HepG2 (cell line): ENCODE measurements around the gene PRKCD. TPM values are rescaled to one million over a fixed set of nuclear protein-coding genes. Genes with fewer than 3 reads are reported as not detected.

ENCODE experiments used
- BHLHE40 ChIP-seq: IDR thresholded peaks from 2 replicates; pipeline ENCODE4 v1.6.1; 2011; ENCODE audit warnings: low read length, improper control_type of control experiment
- CAMTA2 ChIP-seq: sonication (generic); formaldehyde crosslinking; IDR thresholded peaks from 2 replicates; pipeline ENCODE4 v1.4.0; 2020; ENCODE audit warnings: mild to moderate bottlenecking, missing genetic modification reagents, borderline replicate concordance
- CHD2 ChIP-seq: IDR thresholded peaks from 2 replicates; pipeline ENCODE4 v1.6.1; 2011; ENCODE audit warnings: low read depth, low read length, improper control_type of control experiment
- E2F1 ChIP-seq: sonication (generic); formaldehyde crosslinking; IDR thresholded peaks from 2 replicates; pipeline ENCODE4 v1.5.0; 2020; ENCODE audit warnings: missing genetic modification reagents
- FOXO4 ChIP-seq: sonication (generic); formaldehyde crosslinking; conservative IDR thresholded peaks from 2 replicates; pipeline ENCODE4 v1.8.1; 2023; ENCODE audit warnings: missing genetic modification reagents
- GFI1 ChIP-seq: sonication (generic); formaldehyde crosslinking; IDR thresholded peaks from 2 replicates; pipeline ENCODE4 v1.5.0; 2020; ENCODE audit warnings: missing genetic modification reagents, mild to moderate bottlenecking, borderline replicate concordance
- HES4 ChIP-seq: sonication (generic); formaldehyde crosslinking; IDR thresholded peaks from 2 replicates; pipeline ENCODE4 v1.9.0; 2021; ENCODE audit warnings: mild to moderate bottlenecking, missing genetic modification reagents, borderline replicate concordance
- KLF6 ChIP-seq: IDR thresholded peaks from 2 replicates; pipeline ENCODE4 v1.8.0; 2016; ENCODE audit warnings: missing biosample characterization, missing genetic modification reagents
- MAF1 ChIP-seq: sonication (generic); formaldehyde crosslinking; IDR thresholded peaks from 2 replicates; pipeline ENCODE4 v1.5.0; 2020; ENCODE audit warnings: missing genetic modification reagents, borderline replicate concordance
- MTF2 ChIP-seq: sonication (generic); formaldehyde crosslinking; IDR thresholded peaks from 2 replicates; pipeline ENCODE4 v1.5.0; 2020; ENCODE audit warnings: missing genetic modification reagents, borderline replicate concordance
- NBN ChIP-seq: fragments of 450-650 bp; conservative IDR thresholded peaks from 2 replicates; pipeline ENCODE4 v1.6.1; 2017
- NFE2L2 ChIP-seq: fragments of 150-350 bp; IDR thresholded peaks from 2 replicates; pipeline ENCODE4 v1.6.1; 2014; ENCODE audit warnings: low read length
- NFRKB ChIP-seq: fragments of 450-650 bp; IDR thresholded peaks from 2 replicates; pipeline ENCODE4 v1.6.1; 2017
- NR2C2 ChIP-seq: sonication (generic); formaldehyde crosslinking; IDR thresholded peaks from 2 replicates; pipeline ENCODE4 v1.4.0; 2020; ENCODE audit warnings: missing genetic modification reagents, mild to moderate bottlenecking, moderate library complexity, borderline replicate concordance
- PHF5A ChIP-seq: IDR thresholded peaks from one replicate; pipeline ENCODE4 v1.6.1; 2018; ENCODE audit warnings: low read depth, missing genetic modification reagents; ENCODE audit not compliant: unreplicated experiment
- PHF8 ChIP-seq: sonication (generic); formaldehyde crosslinking; IDR thresholded peaks from 2 replicates; pipeline ENCODE4 v1.5.0; 2020; ENCODE audit warnings: missing genetic modification reagents
- RXRA ChIP-seq: sonication (generic); formaldehyde crosslinking; IDR thresholded peaks from 2 replicates; pipeline ENCODE4 v1.5.1; 2020; ENCODE audit warnings: missing genetic modification reagents
- SAFB2 ChIP-seq: sonication (generic); formaldehyde crosslinking; IDR thresholded peaks from 2 replicates; pipeline ENCODE4 v1.5.1; 2020; ENCODE audit warnings: missing genetic modification reagents, low read depth, mild to moderate bottlenecking, borderline replicate concordance
- SMARCE1 ChIP-seq: fragments of 450-650 bp; IDR thresholded peaks from 2 replicates; pipeline ENCODE4 v1.6.1; 2017; ENCODE audit warnings: borderline replicate concordance
- SOX6 ChIP-seq, 2 experiments: fragments of 450-650 bp in 1 of 2; sonication (generic) in 1 of 2; formaldehyde crosslinking in 1 of 2; IDR thresholded peaks; 2 replicates each; pipeline versions ENCODE4 v1.4.0 to v1.6.1; 2017 to 2020; ENCODE audit warnings: antibody characterized with exemption in 1 of 2, mild to moderate bottlenecking in 1 of 2, missing genetic modification reagents in 1 of 2
- SPEN ChIP-seq: sonication (generic); formaldehyde crosslinking; IDR thresholded peaks from 2 replicates; pipeline ENCODE4 v1.5.1; 2020; ENCODE audit warnings: low read depth, mild to moderate bottlenecking, missing genetic modification reagents
- ZMYM4 ChIP-seq: sonication (generic); formaldehyde crosslinking; IDR thresholded peaks from 2 replicates; pipeline ENCODE4 v1.8.1; 2023; ENCODE audit warnings: mild to moderate bottlenecking, missing genetic modification reagents
- ZNF329 ChIP-seq: sonication (generic); formaldehyde crosslinking; IDR thresholded peaks from 2 replicates; pipeline ENCODE4 v1.9.0; 2021; ENCODE audit warnings: low read depth, mild to moderate bottlenecking, missing genetic modification reagents
- ZNF44 ChIP-seq: sonication (generic); formaldehyde crosslinking; IDR thresholded peaks from 2 replicates; pipeline ENCODE4 v1.5.1; 2020; ENCODE audit warnings: mild to moderate bottlenecking, missing genetic modification reagents
- ZNF562 ChIP-seq: sonication (generic); formaldehyde crosslinking; IDR thresholded peaks from 2 replicates; pipeline ENCODE4 v1.8.0; 2022; ENCODE audit warnings: missing genetic modification reagents, borderline replicate concordance
- ZNF564 ChIP-seq: sonication (generic); formaldehyde crosslinking; IDR thresholded peaks from 2 replicates; pipeline ENCODE4 v1.8.1; 2023; ENCODE audit warnings: mild to moderate bottlenecking, missing genetic modification reagents
- ZNF616 ChIP-seq: sonication (generic); formaldehyde crosslinking; IDR thresholded peaks from 2 replicates; pipeline ENCODE4 v1.5.0; 2020; ENCODE audit warnings: low read depth, mild to moderate bottlenecking, missing genetic modification reagents
- ZNF709 ChIP-seq: sonication (generic); formaldehyde crosslinking; IDR thresholded peaks from 2 replicates; pipeline ENCODE4 v1.5.0; 2020; ENCODE audit warnings: mild to moderate bottlenecking, missing genetic modification reagents
- ZNF790 ChIP-seq: sonication (generic); formaldehyde crosslinking; IDR thresholded peaks from 2 replicates; pipeline ENCODE4 v1.8.0; 2022; ENCODE audit warnings: missing genetic modification reagents, mild to moderate bottlenecking, borderline replicate concordance
- polyA plus RNA-seq, 8 experiments: library from polyadenylated mRNA; depleted of rRNA in 3 of 8; stranded (reverse) in 7 of 8; unstranded in 1 of 8; fragments of >200 nt; fragmentation: Illumina TruSeq in 4 of 8; extraction: Trizol in 4 of 8; gene quantifications; 2 replicates each; pipeline versions ENCODE4 v1.2.1 to v1.2.3, GENCODE V29; 2011 to 2016; ENCODE audit warnings: low read depth in 4 of 8, missing spikeins in 1 of 8, mixed read lengths in 1 of 8; ENCODE audit not compliant: insufficient read depth in 1 of 8
- total RNA-seq, 5 experiments: library from RNA; depleted of rRNA; stranded (reverse); fragments of >200 nt; fragmentation: Illumina TruSeq; extraction: Trizol; gene quantifications; 2 replicates each; pipeline ENCODE4 v1.2.3, GENCODE V29; 2016; ENCODE audit warnings: low read depth in 1 of 5

The PRKCD gene
- total and polyA plus RNA-seq, 2 of the 13 experiments (the other 11 are each of a cell fraction or from before 2014, with no cell fraction given): 1.6 to 40.7 TPM

GRCh38 chr3:53195602-53196574 is 34.9 kb downstream of the PRKCD start (continued):
- TF ChIP-seq ZNF790 (CRISPR knock-in tag): no peak
- no peak for TF ChIP-seq MAF1 (CRISPR knock-in tag)
- no peak for TF ChIP-seq BHLHE40
- 0 out of 2 replicates have a peak, but pooled peaks have one; percentile 15 for TF ChIP-seq RXRA (CRISPR knock-in tag)
- no peak for TF ChIP-seq SMARCE1
- peak; percentile 22; the same call in 1 of the 2 replicates for TF ChIP-seq PHF8 (CRISPR knock-in tag)
- no peak for TF ChIP-seq PHF5A
- TF ChIP-seq ZNF329: no peak
- TF ChIP-seq NBN: no peak
- TF ChIP-seq NFE2L2: no peak; the same call in 1 of the 2 replicates
- no peak for TF ChIP-seq SPEN (CRISPR knock-in tag)
- peak; percentile 42; the same call in 1 of the 2 replicates for TF ChIP-seq ZMYM4 (CRISPR knock-in tag)
- no peak for TF ChIP-seq NR2C2 (CRISPR knock-in tag)
- no peak for TF ChIP-seq NFRKB
- no peak for TF ChIP-seq GFI1 (CRISPR knock-in tag)
- no peak for TF ChIP-seq MTF2 (CRISPR knock-in tag)
- TF ChIP-seq HES4 (CRISPR knock-in tag): no peak
- no peak for TF ChIP-seq ZNF709
- no peak for TF ChIP-seq ZNF562
- TF ChIP-seq KLF6 (CRISPR knock-in tag): no peak
- TF ChIP-seq SAFB2: no peak
- TF ChIP-seq CAMTA2 (CRISPR knock-in tag): no peak
- TF ChIP-seq SOX6 (IDR thresholded peaks at IDR 0.05): no peak
- TF ChIP-seq SOX6 (CRISPR knock-in tag; IDR thresholded peaks at IDR 0.05): 0 out of 2 replicates have a peak, but pooled peaks have one; percentile 22
- no peak for TF ChIP-seq CHD2
- 0 out of 2 replicates have a peak, but pooled peaks have one; percentile 38 for TF ChIP-seq ZNF44
- TF ChIP-seq ZNF616 (CRISPR knock-in tag): no peak; the same call in 1 of the 2 replicates
- no peak for TF ChIP-seq E2F1 (CRISPR knock-in tag)
- 0 out of 2 replicates have a peak, but pooled peaks have one; percentile 30 for TF ChIP-seq FOXO4
- no peak for TF ChIP-seq ZNF564 (CRISPR knock-in tag)
